Measurements from ENCODE around the gene TGFBR3. TPM values are rescaled to one million over a fixed set of nuclear protein-coding genes. Genes with fewer than 3 reads are reported as not detected.

The TGFBR3 gene
- total RNA-seq, 1 donor from 2014 or later: 29.9 TPM

DNA sequence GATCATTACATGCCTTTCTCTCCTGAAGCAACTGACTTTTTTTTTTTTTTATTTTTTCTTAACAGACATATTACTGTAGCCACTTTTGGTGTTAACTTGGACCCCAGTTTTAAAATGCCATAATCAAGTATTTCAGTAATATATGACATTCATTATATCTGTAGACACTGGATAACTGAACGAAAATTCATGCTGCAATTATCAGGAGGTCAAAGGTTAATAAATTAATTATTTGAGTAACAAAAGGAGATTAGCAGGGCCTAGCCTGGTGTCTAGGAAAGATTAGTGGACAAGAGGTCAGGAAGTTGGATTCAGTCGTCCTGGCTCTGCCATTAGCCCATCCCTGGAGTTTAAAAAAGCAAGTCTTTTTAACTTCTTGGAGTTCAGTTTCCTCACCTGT is 168.1 kb downstream of the TGFBR3 start:
- Mint-ChIP-seq H3K27ac (no peak overlapping the region), H3K36me3 (ENCODE audit: low read depth) (peaks cover 83% of the 10 kb centered on the region), H3K27me3 (ENCODE audit: low read depth) (no peaks in the 10 kb centered on the region), H3K4me3 (ENCODE audit: low read depth) (no peak overlapping the region), H3K9me3 (no peaks in the 10 kb centered on the region), H3K4me1 (ENCODE audit: low read depth) (peaks cover 30% of the 10 kb centered on the region)
- DNase-seq (ENCODE audit: low spot score): no peak
- intact Hi-C loops (cut with micrococcal nuclease): no loop called here

DNA sequence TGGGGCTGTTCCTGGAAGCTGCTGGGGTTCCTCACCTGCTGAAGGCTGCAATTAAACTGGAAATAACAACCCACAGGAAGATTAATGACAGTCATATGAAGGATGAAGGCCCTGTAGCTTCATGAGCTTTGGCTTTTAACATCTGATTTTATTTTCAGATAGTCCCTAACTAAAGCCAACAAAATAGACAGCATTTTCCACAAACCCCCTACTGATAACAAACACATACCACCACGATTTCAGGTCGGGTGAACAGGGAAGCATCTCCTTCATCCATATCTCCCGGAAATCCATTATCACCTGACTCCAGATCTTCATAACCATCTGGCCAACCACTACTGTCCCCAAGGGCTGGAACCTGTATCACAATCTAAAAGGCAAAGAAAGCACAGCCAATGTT is 169.6 kb downstream of the TGFBR3 start:
- peaks cover 89% of the 10 kb centered on the region for H3K36me3 Mint-ChIP-seq (ENCODE audit: low read depth)
- no peak overlapping the region for H3K27ac Mint-ChIP-seq
- H3K9me3 Mint-ChIP-seq: no peaks in the 10 kb centered on the region
- no peaks in the 10 kb centered on the region for H3K27me3 Mint-ChIP-seq (ENCODE audit: low read depth)
- H3K4me1 Mint-ChIP-seq (ENCODE audit: low read depth): peaks cover 45% of the 10 kb centered on the region
- DNase-seq (ENCODE audit: low spot score): no peak
- intact Hi-C loops (cut with micrococcal nuclease): no loop called here
- no peak overlapping the region for H3K4me3 Mint-ChIP-seq (ENCODE audit: low read depth)

DNA sequence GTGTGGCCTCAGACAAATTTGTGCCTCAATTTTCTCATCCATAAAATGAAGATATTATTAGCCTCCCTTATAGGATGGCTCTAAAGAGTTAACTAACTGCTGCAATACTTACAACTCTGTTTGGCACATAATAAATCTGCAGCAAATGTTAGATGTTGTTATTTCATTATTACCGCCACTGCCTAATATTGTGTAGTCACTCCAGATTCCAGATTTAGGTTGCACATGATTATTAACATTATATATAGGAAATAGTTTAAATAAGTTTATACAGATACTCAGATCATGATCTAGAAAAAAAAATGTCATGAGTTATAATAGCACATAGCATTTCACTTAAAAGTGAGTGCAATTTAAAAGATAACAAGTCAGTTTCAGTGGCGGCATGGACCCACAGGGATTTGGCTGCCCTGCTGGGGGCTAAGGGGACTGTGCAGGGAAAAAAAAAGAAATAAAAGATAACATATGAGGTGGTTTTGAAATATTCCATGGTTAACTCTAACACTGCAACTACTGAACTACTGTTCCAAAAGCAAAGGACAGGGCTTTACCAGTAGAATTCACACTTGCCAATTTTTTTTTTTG is 170.4 kb downstream of the TGFBR3 start:
- DNase-seq (ENCODE audit: low spot score): no peak
- no peak overlapping the region for H3K27ac Mint-ChIP-seq
- H3K9me3 Mint-ChIP-seq: no peaks in the 10 kb centered on the region
- peaks cover 89% of the 10 kb centered on the region for H3K36me3 Mint-ChIP-seq (ENCODE audit: low read depth)
- H3K4me3 Mint-ChIP-seq (ENCODE audit: low read depth): no peak overlapping the region
- H3K27me3 Mint-ChIP-seq (ENCODE audit: low read depth): no peaks in the 10 kb centered on the region
- peaks cover 53% of the 10 kb centered on the region for H3K4me1 Mint-ChIP-seq (ENCODE audit: low read depth)
- intact Hi-C loops (cut with micrococcal nuclease): no loop called here

DNA sequence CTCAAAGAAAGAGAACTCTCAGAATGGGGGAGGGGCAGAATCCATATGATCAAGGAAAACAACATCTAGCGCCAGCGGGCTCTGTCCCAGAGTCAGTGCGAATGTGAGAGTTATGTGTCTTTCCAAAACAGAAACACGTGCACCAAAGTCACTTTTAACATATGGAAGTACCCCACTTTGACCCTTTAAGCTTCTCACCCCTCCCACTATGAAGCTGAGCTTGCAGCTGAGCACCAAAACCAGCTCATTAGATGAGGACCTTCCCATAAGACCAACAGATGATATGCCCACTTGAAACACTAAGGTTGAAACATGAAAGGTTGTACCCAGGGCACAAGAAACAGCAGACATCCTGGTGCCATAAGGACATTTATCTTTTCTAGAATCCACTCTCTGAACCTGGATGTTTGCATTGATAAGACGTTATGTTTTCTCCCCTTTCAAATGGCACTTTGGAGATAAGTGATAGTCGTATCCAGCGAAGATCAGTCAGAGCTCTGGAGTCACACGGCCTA is 171.0 kb downstream of the TGFBR3 start:
- Mint-ChIP-seq H3K4me3 (ENCODE audit: low read depth) (no peak overlapping the region), H3K4me1 (ENCODE audit: low read depth) (peaks cover 59% of the 10 kb centered on the region), H3K9me3 (no peaks in the 10 kb centered on the region), H3K27ac (no peak overlapping the region), H3K36me3 (ENCODE audit: low read depth) (peaks cover 90% of the 10 kb centered on the region), H3K27me3 (ENCODE audit: low read depth) (no peaks in the 10 kb centered on the region)
- intact Hi-C loops (cut with micrococcal nuclease): loop anchor here (5.0 kb wide), 1 partner anchor 113 kb away; no protein-coding TSS in a partner anchor
- no peak for DNase-seq (ENCODE audit: low spot score)

- no peaks in the 10 kb centered on the region for H3K9me3 Mint-ChIP-seq
- H3K4me1 Mint-ChIP-seq (ENCODE audit: low read depth): peaks cover 64% of the 10 kb centered on the region
- H3K4me3 Mint-ChIP-seq (ENCODE audit: low read depth): peak overlapping the region; percentile 60
- DNase-seq (ENCODE audit: low spot score): peak; percentile 26
- peak overlapping the region; percentile 89 for H3K27ac Mint-ChIP-seq
- intact Hi-C loops (cut with micrococcal nuclease): loop anchor here (1.0 to 5.0 kb wide), 9 partner anchors 16 to 190 kb away; no protein-coding TSS in a partner anchor
- no peaks in the 10 kb centered on the region for H3K27me3 Mint-ChIP-seq (ENCODE audit: low read depth)
- peaks cover 85% of the 10 kb centered on the region for H3K36me3 Mint-ChIP-seq (ENCODE audit: low read depth)
Observed at GRCh38 chr1:91712981-91713841, 172.7 kb downstream of the TGFBR3 start.

- Mint-ChIP-seq H3K4me1 (ENCODE audit: low read depth) (peaks cover 70% of the 10 kb centered on the region), H3K36me3 (ENCODE audit: low read depth) (peaks cover 86% of the 10 kb centered on the region), H3K27me3 (ENCODE audit: low read depth) (no peaks in the 10 kb centered on the region), H3K9me3 (no peaks in the 10 kb centered on the region), H3K4me3 (ENCODE audit: low read depth) (peak overlapping the region; percentile 60), H3K27ac (peak overlapping the region; percentile 89)
- no peak for DNase-seq (ENCODE audit: low spot score)
- intact Hi-C loops (cut with micrococcal nuclease): loop anchor here (5.0 kb wide), 1 partner anchor 110 kb away; no protein-coding TSS in a partner anchor
Observed at GRCh38 chr1:91712393-91712792, 173.6 kb downstream of the TGFBR3 start.

- Mint-ChIP-seq H3K36me3 (ENCODE audit: low read depth) (peaks cover 90% of the 10 kb centered on the region), H3K27ac (peak overlapping the region; percentile 33), H3K27me3 (ENCODE audit: low read depth) (no peaks in the 10 kb centered on the region), H3K9me3 (no peaks in the 10 kb centered on the region), H3K4me3 (ENCODE audit: low read depth) (peak overlapping the region; percentile 34), H3K4me1 (ENCODE audit: low read depth) (peaks cover 74% of the 10 kb centered on the region)
- intact Hi-C loops (cut with micrococcal nuclease): loop anchor here (5.0 kb wide), 1 partner anchor 109 kb away; no protein-coding TSS in a partner anchor
- no peak for DNase-seq (ENCODE audit: low spot score)
Observed at GRCh38 chr1:91711504-91712247, 174.3 kb downstream of the TGFBR3 start.

DNA sequence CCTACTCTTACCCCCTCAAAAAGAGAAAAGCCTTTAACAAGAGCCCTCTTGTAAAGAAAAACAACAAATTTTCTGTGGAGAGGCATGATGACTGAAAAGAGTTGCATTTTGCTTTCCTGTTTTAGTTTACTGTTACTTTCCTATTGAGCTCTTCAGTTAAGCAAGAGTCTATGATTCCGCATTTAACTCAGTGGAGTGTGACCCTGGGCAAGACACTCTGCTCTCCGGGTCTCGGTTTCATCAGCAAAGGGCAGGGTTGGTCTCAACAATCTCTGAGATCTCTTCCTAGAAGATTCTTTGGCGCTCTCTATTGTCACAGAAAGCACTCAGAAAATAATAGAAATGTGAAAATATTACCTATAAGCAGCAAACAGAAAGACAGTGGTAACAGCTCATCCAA is 175.7 kb downstream of the TGFBR3 start:
- Mint-ChIP-seq H3K27ac (no peak overlapping the region), H3K4me3 (ENCODE audit: low read depth) (no peak overlapping the region), H3K4me1 (ENCODE audit: low read depth) (peaks cover 68% of the 10 kb centered on the region), H3K9me3 (no peaks in the 10 kb centered on the region), H3K36me3 (ENCODE audit: low read depth) (peaks cover 86% of the 10 kb centered on the region), H3K27me3 (ENCODE audit: low read depth) (no peaks in the 10 kb centered on the region)
- DNase-seq (ENCODE audit: low spot score): no peak
- intact Hi-C loops (cut with micrococcal nuclease): loop anchor here (5.0 kb wide), 1 partner anchor 108 kb away; no protein-coding TSS in a partner anchor

DNA sequence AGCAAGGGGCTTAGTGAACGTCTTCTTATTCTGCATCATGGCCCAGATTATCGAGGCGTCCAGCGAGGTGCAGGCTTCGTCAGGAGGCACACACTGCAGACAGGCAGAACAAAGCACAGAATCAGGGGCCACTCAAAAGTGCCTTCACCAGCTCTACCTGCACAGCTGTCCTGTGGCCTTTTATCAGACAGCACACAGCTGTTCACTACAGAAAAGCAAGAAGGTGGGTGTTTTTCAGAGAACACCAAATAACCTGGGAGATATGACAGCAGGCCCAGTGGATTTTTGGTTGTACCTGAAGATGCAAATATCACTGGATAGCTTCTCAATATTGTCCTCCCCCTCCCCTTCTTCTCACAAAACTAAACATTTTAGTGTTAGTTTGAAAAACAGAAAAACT is 177.3 kb downstream of the TGFBR3 start:
- peaks cover 80% of the 10 kb centered on the region for H3K36me3 Mint-ChIP-seq (ENCODE audit: low read depth)
- H3K4me1 Mint-ChIP-seq (ENCODE audit: low read depth): peaks cover 55% of the 10 kb centered on the region
- no peak for DNase-seq (ENCODE audit: low spot score)
- no peaks in the 10 kb centered on the region for H3K9me3 Mint-ChIP-seq
- no peak overlapping the region for H3K4me3 Mint-ChIP-seq (ENCODE audit: low read depth)
- no peaks in the 10 kb centered on the region for H3K27me3 Mint-ChIP-seq (ENCODE audit: low read depth)
- intact Hi-C loops (cut with micrococcal nuclease): no loop called here
- H3K27ac Mint-ChIP-seq: no peak overlapping the region

- intact Hi-C loops (cut with micrococcal nuclease): no loop called here
- DNase-seq (ENCODE audit: low spot score): no peak
- peak overlapping the region; percentile 12 for H3K27ac Mint-ChIP-seq
- H3K4me1 Mint-ChIP-seq (ENCODE audit: low read depth): peaks cover 47% of the 10 kb centered on the region
- no peaks in the 10 kb centered on the region for H3K27me3 Mint-ChIP-seq (ENCODE audit: low read depth)
- H3K36me3 Mint-ChIP-seq (ENCODE audit: low read depth): peaks cover 80% of the 10 kb centered on the region
- H3K4me3 Mint-ChIP-seq (ENCODE audit: low read depth): no peak overlapping the region
- no peaks in the 10 kb centered on the region for H3K9me3 Mint-ChIP-seq
Observed at GRCh38 chr1:91707890-91708218, 178.1 kb downstream of the TGFBR3 start.

- DNase-seq (ENCODE audit: low spot score): no peak
- Mint-ChIP-seq H3K4me3 (ENCODE audit: low read depth) (no peak overlapping the region), H3K36me3 (ENCODE audit: low read depth) (peaks cover 74% of the 10 kb centered on the region), H3K27me3 (ENCODE audit: low read depth) (no peaks in the 10 kb centered on the region), H3K4me1 (ENCODE audit: low read depth) (peaks cover 42% of the 10 kb centered on the region), H3K9me3 (no peaks in the 10 kb centered on the region), H3K27ac (peak overlapping the region; percentile 12)
- intact Hi-C loops (cut with micrococcal nuclease): no loop called here
Observed at GRCh38 chr1:91707114-91707889, 178.6 kb downstream of the TGFBR3 start.

Data from activated T-helper 2 cell treated with anti-CD3 and anti-CD28 coated beads, Interferon-gamma antibody, Interleukin-2, Interleukin-4, amounts not matched to agents 10 μg/mL and 5 μg/mL and 100 μg/mL, durations not matched to agents 14 hours and 24 hours and 36 hours (primary cell).